NCI-H187 (cell line): ENCODE measurements around the gene PLP1.
"Not testable (repeated sequence)": the region's sequence is repeated elsewhere in the genome, so short reads cannot be mapped to it uniquely, and the experiment has no call there.

Source experiments
- DNase-seq, 2 experiments: peaks; one replicate each; lab custom pipeline; 2025; lab: John Stamatoyannopoulos, UW

Gene PLP1

DNA sequence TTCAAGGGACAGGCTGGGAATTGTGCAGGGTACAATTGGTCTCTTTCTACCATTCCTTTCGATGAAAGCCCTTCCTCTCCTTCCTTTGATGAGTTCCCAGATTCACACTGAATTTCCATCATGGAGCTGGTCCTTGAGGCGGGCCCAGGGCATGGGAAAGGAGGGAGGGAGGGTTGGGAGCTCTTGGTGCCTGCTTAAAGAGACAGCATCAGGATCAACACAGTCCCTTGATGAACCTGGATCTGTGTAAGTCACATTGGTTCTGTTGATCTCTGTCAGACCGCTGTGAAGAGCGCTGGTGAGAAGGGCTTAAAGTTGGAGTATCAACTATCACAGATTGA, 4.4 kb downstream of the PLP1 start:
- DNase-seq: no peak

DNA sequence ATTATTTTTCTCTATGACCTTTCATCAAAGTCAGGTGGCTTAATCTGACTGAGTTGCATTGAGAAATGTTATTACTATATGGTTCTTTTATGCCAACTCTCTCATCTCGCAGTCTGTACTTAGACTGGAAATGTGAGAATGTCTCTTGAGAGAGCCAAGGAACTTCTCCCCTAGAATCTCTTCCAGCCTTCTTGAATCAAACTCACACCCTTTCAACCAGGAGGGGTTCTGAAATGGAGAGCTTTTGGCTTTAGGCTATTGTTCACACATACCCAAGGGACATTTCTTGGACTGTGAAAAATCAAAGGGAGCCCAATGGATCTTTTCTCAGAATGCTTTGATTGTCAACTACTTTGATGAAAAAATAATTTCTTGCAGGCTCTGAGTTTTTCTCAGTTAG, 5.1 kb downstream of the PLP1 start:
- no peak for DNase-seq

DNA sequence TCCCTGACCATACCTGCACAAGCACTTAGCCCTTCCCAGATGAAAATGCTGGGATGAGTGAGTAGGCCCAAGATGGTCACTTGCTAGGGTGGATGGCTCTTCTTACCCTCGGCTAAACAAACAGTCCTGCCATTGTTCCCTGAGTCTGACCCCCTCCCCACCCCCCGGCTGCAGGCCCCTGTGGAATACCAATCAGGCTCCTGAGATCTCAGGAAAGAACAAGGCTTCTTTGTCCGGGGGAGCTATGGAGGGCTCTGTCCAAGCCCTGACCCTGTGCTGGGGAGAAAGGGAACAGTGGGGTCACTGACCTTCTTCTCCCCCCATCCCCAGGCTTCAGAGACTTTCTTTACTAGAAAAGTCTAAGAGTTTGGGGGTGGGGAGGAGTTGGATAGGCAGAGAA, 6.0 kb downstream of the PLP1 start:
- no peak for DNase-seq

DNA sequence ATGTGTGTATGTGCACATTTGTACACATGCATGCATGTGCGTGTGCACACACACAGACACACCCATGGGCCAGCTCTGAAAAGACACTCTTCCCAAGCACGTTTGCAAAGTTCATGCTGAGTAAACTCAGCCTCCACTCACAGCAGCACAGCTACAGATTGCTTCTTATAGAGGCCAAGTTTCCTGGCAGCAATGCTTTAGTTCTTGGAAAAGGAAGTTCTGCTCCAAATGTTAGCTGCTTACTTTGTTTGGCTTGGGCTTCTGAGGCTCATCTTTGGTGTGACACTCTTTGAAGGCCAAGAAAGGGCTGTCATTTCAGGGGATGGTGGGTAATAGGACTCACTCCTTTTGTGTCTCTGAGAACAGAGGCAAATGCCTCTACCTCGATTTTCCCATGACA, 6.6 kb downstream of the PLP1 start:
- DNase-seq: no peak

DNA sequence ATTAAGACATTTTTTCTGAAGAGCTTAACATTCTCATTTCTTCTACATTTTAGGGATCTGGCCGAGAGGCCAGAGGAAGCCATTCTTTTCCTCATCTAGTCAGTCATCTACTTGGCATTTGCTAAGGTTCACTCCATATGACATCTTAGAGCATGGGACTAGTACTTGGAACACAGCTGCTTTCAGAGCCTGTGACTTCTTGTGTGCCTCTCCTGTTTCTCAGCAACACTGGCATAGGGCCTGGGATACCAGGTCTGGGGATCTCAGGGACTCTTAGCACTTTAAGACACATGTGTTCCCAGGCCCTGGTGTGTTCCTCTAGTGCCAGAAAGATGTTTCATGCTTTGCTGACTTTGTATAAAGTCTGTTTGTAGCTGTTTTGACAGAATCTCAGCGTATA, 7.3 kb downstream of the PLP1 start:
- no peak for DNase-seq

DNA sequence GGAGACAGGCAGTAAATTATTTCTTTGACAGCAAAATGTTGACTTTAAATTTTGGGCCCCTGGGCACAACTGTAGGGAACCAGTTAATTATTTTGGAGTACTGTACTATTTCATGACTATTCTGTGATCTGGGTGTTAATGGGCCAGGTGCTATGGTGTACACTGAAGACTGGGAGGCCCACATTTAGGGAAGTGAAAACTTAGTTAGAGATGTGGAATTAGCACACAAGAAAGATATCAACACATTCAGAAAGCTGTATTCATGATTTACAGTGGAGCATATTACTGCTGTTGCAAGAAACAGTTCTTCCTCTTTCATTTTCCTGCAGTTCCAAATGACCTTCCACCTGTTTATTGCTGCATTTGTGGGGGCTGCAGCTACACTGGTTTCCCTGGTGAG, 12.4 kb downstream of the PLP1 start:
- no peak for DNase-seq

DNA sequence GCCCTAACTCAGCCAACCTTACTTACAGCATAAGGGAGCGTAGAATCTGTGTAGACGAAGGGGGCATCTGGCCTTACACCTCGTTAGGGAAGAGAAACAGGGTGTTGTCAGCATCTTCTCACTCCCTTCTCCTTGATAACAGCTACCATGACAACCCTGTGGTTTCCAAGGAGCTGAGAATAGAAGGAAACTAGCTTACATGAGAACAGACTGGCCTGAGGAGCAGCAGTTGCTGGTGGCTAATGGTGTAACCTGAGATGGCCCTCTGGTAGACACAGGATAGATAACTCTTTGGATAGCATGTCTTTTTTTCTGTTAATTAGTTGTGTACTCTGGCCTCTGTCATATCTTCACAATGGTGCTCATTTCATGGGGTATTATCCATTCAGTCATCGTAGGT, 14.6 kb downstream of the PLP1 start:
- DNase-seq: no peak

DNA sequence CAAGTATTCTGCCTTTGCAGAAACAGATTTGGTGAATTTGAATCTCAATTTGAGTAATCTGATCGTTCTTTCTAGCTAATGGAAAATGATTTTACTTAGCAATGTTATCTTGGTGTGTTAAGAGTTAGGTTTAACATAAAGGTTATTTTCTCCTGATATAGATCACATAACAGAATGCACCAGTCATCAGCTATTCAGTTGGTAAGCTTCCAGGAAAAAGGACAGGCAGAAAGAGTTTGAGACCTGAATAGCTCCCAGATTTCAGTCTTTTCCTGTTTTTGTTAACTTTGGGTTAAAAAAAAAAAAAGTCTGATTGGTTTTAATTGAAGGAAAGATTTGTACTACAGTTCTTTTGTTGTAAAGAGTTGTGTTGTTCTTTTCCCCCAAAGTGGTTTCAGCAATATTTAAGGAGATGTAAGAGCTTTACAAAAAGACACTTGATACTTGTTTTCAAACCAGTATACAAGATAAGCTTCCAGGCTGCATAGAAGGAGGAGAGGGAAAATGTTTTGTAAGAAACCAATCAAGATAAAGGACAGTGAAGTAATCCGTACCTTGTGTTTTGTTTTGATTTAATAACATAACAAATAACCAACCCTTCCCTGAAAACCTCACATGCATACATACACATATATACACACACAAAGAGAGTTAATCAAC, 15.3 kb downstream of the PLP1 start:
- no peak for DNase-seq

DNA sequence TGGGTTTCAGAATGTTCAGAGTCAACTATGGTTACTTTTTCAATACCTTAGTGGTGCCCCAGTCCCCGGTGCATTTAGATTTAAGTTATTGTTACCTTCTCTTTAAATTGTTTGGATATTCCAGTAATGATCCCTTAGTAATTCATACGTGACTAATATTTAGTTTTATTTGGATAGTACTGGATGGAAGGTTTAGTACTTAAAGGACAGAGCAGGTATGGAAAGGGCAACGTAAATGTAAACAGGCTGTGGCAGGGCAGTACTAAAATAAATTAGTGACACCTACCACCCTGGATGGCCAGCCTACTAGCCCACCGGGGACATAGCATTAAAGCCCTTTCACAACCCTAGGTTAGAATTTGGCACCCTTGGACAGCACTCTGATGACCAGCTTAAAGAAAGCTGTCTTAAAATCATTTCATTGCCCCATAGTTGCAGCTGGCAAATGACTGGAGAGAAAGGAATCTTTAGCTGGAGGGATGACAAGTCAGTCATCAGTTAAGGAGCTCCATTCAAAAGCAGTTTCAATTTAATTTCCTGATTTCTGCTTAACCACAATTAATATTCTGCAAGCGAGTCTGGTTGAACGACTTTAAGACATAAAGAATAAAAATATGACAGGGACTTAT, 16.4 kb downstream of the PLP1 start:
- DNase-seq: no peak

DNA sequence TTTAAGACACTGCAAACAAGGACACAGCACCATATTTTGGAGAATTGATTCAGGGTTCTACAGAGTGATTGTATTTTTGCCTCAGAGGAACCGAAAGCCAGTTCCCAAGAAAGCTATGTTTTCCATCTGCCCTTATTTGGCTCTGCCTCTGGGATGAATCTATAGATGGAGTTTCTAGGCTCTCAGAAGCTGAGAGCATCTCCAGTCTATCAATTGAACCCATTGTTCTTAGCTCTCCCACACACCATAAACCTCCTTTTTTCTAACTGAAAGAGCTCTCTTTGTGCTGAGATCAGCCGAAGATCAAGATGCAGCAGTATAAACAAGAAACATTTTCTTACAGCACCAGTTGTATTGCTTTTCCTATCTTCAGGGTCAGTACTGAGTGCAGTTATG, 16.9 kb downstream of the PLP1 start:
- DNase-seq: no peak

DNA sequence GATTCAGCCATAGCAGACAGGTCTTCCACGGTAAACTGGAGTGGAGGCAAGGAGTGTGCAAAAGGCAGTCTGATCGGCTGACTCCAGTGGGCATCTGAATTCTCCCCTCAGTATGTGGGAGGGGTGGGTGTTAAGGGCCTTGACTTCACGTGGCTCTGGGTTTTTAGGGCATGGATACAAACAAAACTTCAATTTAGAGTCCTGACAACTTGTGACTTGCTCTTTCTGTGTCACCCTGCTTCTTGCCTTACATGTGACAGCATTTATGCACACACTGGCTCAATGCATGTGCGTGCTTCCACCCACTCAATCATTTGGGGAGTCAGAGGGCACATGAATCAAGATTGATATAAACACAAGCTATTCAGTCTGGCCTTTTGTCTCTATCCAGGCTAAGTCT, 17.5 kb downstream of the PLP1 start:
- DNase-seq: no peak

DNA sequence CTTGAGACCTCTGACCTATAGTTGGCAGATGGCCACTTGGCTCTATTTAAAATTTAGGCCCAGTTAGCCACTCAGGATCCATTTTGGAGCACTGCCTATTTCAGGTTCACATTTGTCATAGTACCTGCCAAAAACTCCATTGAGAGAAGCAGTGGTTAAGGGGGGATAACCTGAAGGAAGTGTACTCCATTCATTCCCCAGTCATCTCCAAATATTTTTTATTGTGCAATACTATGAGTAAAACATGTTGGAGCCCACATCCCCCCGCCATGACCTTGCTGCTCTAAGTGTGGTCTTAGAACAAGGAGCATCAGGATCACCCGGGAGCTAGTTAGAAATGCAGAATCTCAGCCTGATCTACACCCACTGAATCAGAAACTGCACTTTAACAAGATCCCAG, 21.1 kb downstream of the PLP1 start:
- DNase-seq: no peak

DNA sequence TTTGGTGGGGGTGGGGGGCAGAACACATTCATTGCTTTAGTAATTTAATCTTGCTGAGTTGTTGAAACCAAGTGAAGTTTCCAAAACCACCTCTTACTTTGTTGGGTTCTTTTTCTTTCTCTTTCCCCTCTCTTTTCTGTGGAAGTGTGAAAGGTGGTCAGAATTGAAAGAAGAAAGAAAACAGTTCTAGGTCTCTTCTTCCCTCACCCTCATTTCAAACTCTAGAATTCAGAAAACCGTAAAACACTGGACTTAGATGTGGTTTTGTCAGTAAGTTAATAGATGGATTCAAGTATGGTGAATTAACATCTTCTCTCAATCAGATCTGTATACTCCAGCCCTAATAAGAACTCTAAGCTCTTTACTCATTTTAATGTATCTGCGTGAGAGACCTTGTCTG, 23.7 kb downstream of the PLP1 start:
- DNase-seq: no peak

DNA sequence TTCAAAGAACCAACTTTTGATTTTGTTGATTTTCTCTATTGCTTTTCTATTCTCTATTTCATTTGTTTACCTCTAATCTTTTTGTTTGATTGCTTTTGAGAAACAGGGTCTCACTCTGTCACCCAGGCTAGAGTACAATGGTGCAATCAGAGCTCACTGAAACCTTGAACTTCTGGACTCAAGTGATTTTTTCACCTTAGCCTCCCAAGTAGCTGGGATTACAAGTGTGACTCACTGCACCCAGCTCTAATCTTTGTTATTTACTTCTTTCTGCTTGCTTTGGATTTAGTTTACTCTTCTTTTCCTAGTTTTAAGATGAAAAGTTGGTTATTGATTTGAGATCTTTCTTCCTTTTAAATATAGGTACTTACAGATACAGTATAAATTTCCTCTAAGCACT, 29.2 kb downstream of the PLP1 start:
- DNase-seq: no peak

DNA sequence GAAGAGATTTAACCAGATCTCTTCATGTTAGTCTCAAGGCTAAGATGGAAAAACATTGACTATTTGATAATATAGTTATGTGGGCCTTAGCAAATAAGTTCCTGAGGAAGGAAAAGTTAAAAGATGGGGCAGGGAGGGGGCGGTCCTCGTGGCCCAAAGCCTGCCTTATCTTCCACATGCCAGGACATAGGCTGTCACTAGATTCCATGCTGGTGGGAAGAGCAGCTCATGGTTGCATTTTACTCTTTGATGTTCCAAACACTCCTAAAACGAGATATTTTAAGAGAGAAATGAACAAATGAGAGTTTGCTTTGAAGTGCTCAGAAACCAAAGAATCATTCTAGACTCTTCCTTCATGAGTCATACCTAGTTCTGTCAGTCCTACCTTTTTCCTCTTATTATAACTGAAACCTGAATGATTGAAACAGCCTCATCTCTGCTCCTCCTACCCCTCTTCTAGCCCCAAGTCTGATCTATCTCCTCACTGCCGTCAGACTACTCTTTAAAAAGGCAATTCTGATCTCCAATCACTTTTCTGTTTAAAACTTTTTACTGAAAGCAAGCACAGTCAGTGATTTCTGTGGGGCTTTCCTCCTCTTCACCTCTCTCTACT, 30.3 kb downstream of the PLP1 start:
- DNase-seq: no peak

DNA sequence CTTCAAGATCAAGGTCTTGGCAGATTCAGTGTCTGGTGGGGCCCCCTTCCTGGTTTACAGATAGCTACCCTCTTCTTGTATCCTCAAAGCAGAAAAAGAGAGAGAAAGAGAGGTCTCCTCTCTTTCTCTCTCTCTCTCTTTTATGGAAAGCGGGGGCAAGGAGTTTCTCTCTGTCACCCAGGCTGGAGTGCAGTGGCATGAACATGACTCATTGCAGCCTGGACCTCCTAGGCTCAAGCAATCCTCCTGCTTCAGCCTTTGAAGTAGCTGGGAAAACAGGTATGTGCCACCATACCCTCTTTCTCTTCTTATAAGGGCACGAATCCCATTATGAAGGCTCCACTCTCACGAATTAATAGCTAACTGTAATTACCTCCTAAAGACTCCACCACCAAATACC, 35.2 kb downstream of the PLP1 start:
- DNase-seq: no peak

DNA sequence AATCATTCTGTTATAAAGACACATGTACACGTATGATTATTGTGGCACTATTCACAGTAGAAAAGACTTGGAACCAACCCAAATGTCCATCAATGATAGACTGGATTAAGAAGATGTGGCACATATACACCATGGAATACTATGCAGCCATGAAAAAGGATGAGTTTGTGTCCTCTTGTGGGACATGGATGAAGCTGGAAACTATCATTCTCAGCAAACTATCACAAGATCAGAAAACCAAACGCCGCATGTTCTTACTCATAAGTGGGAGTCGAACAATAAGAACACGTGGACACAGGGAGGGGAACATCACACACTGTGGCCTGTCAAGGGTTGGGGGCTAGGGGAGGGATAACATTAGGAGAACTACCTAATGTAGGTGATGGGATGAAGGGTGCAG, 40.5 kb downstream of the PLP1 start:
- DNase-seq: not testable (repeated sequence)

DNA sequence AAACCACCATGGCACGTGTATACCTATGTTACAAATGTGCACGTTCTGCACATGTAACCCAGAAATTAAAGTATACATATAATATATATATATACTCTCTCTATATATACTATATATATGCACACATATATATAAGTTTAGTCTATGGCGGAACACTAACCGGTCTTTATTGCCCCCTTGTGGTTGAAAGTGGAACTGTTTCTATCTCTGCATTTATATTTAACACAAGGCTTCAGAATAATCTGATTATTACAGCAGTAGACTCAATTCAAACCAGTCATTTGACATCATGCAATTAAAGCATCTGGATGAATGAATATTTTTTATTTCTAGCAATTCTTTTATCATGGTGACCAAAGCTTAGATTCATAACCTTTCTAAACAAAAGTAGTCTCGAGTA, 40.9 kb downstream of the PLP1 start:
- peak; percentile 16 to 27 for DNase-seq

DNA sequence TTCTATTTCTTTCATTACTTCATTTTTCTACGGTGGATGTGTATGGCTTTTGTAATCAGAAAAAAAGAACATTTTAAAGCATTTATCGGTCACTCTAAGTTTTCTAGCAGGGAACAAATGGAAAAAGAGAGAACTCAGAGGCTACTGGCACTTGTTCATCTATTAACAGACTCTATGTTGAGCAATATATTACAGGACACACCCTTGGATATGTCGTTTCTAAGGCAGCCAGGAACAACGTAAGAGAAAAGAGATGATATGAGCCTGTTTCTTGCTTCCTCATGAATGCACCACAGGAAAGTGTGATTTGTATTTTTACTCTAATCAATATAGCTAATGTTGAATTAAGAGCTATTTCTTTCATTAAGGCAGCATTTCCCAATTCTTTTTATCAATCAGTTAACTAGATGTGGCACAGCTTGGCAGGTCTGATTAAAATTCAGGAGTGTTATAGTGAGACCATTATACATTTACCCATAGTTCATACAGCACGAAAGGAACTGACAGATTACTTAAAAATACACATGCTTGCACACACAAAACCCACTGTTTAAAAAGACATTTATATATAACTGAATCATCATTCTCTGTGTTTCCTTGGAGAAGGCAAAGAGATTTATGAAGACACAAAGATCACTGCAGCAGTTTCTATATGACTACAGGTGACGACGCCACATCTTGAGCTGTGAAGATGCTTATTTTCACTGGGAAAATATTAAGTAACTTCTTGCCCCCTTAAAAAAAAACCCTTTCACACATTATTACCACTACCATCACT, 42.4 kb downstream of the PLP1 start:
- DNase-seq: no peak

DNA sequence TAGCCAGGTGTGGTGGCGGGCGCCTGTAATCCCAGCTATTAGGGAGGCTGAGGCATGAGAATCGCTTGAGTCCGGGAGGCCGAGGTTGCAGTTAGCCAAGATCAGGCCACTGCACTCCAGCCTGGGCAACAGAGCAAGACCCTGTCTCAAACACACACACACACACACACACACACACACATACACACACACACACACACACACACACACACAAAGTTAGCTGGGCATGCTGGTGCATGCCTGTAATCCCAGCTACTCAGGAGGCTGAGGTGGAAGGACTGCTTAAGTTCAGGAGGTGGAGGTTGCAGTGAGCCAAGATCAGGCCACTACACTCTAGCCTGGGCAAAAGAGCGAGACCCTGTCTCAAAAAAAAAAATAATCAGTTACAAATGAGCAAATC, 44.2 kb downstream of the PLP1 start:
- DNase-seq: not testable (repeated sequence)

DNA sequence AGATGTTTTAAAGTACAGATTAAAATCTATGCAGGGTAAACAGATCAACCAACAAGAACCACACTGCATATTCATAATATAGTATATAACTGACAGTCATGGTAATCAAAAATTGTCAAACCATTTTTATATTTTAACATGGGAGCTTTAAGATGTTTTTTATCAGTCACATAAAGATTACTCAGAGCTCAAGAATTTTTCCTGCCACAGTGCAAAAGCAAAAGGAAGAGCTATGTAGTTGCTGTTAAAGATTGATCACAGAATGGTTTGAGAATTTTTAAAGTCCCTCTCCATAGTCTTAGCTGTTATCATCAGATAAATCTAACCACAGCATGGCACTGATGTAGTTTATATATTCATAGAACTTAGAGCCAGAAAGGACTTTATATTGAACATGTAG, 47.0 kb downstream of the PLP1 start:
- DNase-seq: no peak

DNA sequence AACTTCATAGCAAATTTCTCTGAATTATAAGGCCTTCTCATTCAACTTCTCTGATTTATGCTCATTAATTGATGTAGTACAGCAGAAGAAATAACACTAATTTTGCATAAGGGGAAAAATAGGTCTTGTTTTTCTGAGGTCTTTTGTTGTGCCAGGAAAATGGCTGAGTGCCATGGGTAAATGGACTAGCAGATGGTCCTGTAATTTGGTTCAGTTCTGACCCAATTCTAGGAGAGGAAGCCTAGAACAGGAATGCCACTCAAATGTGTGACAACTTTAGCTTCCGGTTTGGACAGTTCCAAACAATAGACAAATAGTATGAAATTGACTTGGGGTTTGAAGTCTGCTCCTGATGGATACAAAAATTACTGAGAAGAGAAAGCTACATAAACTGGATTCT, 49.2 kb downstream of the PLP1 start:
- no peak for DNase-seq

DNA sequence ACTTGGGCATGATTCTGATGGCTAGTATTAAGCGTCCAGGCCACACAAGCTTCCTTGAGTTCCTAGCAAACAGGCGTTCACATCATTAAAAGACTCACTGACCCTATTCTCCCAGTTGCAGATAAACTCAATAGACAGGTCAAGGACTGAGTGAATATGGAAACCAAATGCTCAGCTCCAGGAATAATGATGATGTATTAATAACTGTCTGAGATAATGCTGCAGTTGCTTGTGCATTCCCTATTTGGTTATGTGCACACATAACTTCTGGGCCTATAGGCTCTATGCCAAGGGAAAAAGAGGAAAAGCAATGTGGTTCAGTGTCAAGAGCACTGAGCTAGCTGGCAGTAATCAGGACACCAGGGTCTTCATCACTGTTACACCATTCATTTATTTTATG, 51.9 kb downstream of the PLP1 start:
- no peak for DNase-seq
